Smooth muscle cell (in vitro differentiated cells): Measurements from ENCODE around the gene CAMK1D. TPM values are rescaled to one million over a fixed set of nuclear protein-coding genes. Genes with fewer than 3 reads are reported as not detected.

Experiments
- DNase-seq: peaks from one replicate; lab custom pipeline; 2025; ENCODE audit not compliant: unreplicated experiment; lab: John Stamatoyannopoulos, UW
- H2AFZ ChIP-seq: fragments of 200-600 bp; sonication (generic); 2 replicates; pipeline ENCODE4 v1.6.0; 2016; ENCODE audit warnings: antibody characterized with exemption, low read depth, mild to moderate bottlenecking
- H3F3A ChIP-seq: fragments of 200-600 bp; sonication (generic); 2 replicates; pipeline ENCODE4 v1.6.0; 2017; ENCODE audit warnings: antibody characterized with exemption, low read depth
- H3K27ac ChIP-seq: fragments of 200-600 bp; sonication (generic); 2 replicates; pipeline ENCODE4 v1.5.1; 2016; ENCODE audit warnings: low read depth, mild to moderate bottlenecking
- H3K27me3 ChIP-seq: fragments of 200-600 bp; sonication (generic); 2 replicates; pipeline ENCODE4 v1.6.1; 2016; ENCODE audit warnings: low read depth, mild to moderate bottlenecking
- H3K36me3 ChIP-seq: fragments of 200-600 bp; sonication (generic); 2 replicates; pipeline ENCODE4 v1.5.1; 2016; ENCODE audit warnings: low read depth
- H3K4me1 ChIP-seq: fragments of 200-600 bp; sonication (generic); 2 replicates; pipeline ENCODE4 v1.5.1; 2016; ENCODE audit warnings: low read depth
- H3K4me2 ChIP-seq: fragments of 200-600 bp; sonication (generic); 2 replicates; pipeline ENCODE4 v1.6.0; 2016; ENCODE audit warnings: mild to moderate bottlenecking
- H3K4me3 ChIP-seq: fragments of 200-600 bp; sonication (generic); 2 replicates; pipeline ENCODE4 v1.5.1; 2016; ENCODE audit warnings: mild to moderate bottlenecking
- H3K79me2 ChIP-seq: fragments of 200-600 bp; sonication (generic); 2 replicates; pipeline ENCODE4 v1.6.0; 2016; ENCODE audit warnings: low read depth, mild to moderate bottlenecking
- H3K9ac ChIP-seq: fragments of 200-600 bp; sonication (generic); 2 replicates; pipeline ENCODE4 v1.6.0; 2016; ENCODE audit warnings: low read depth
- H3K9me3 ChIP-seq: fragments of 200-600 bp; sonication (generic); replicated peaks from 2 replicates; pipeline ENCODE4 v1.5.1; 2016; ENCODE audit warnings: low read depth
- H4K20me1 ChIP-seq: fragments of 200-600 bp; sonication (generic); 2 replicates; pipeline ENCODE4 v1.6.0; 2016; ENCODE audit warnings: low read depth
- CTCF ChIP-seq: fragments of 200-600 bp; sonication (generic); IDR thresholded peaks from 2 replicates; pipeline ENCODE4 v1.5.1; 2017; ENCODE audit warnings: borderline replicate concordance, mild to moderate bottlenecking, antibody characterized with exemption; ENCODE audit not compliant: insufficient read depth, poor library complexity, severe bottlenecking
- WGBS: methylation state at CpG from one replicate; pipeline ENCODE4 v1.1.7; 2016; ENCODE audit warnings: low lambda C conversion rate; 5-methylcytosine and 5-hydroxymethylcytosine counted together
- polyA plus RNA-seq: library from polyadenylated mRNA; unstranded; fragments of >200 nt; fragmentation: Nextera tagmentation; extraction: Ambion mirVana; gene quantifications from 2 replicates; pipeline ENCODE4 v1.2.1, GENCODE V29; 2016
- total RNA-seq: library from RNA; depleted of rRNA; stranded (reverse); fragments of >200 nt; gene quantifications from 2 replicates; pipeline ENCODE4 v1.2.3, GENCODE V29; 2014

The CAMK1D gene
- total and polyA plus RNA-seq, 2 experiments from 2014 or later = 1.6 to 2.3 TPM

- no peak for DNase-seq
- Histone ChIP-seq H3K4me1 (peaks cover 5% of the 10 kb centered on the region), H3K4me2 (peak overlapping the region; percentile 72), H4K20me1 (no peaks in the 10 kb centered on the region), H3K27me3 (no peaks in the 10 kb centered on the region), H3K27ac (peak overlapping the region; percentile 80), H3K4me3 (no peak overlapping the region), H3K9ac (no peak overlapping the region), H3K79me2 (no peaks in the 10 kb centered on the region), H3F3A (peaks cover 7% of the 10 kb centered on the region), H3K36me3 (no peaks in the 10 kb centered on the region), H2AFZ (peak overlapping the region; percentile 88), H3K9me3 (no peaks in the 10 kb centered on the region)
- 56% methylated on average over 7 of the region's 7 CpGs for WGBS
- TF ChIP-seq CTCF = no peak
These were observed 349.9 kb downstream of the CAMK1D start for GRCh38 chr10:12699258-12699700.

GRCh38 chr10:12699781-12700556 lies 350.6 kb downstream of the CAMK1D start:
- no peak for TF ChIP-seq CTCF
- H2AFZ ChIP-seq = peak overlapping the region; percentile 88

GRCh38 chr10:12700557-12700874 lies 351.2 kb downstream of the CAMK1D start:
- H2AFZ ChIP-seq = no peak overlapping the region
- peaks cover 7% of the 10 kb centered on the region for H3F3A ChIP-seq
- no peaks in the 10 kb centered on the region for H3K27me3 ChIP-seq
- H3K4me2 ChIP-seq = no peak overlapping the region
- H3K36me3 ChIP-seq = no peaks in the 10 kb centered on the region
- peaks cover 8% of the 10 kb centered on the region for H3K4me1 ChIP-seq
- WGBS = 93% methylated on average over 3 of the region's 3 CpGs
- no peaks in the 10 kb centered on the region for H4K20me1 ChIP-seq
- TF ChIP-seq CTCF = no peak
- no peak for DNase-seq
- no peak overlapping the region for H3K9ac ChIP-seq
- no peaks in the 10 kb centered on the region for H3K79me2 ChIP-seq
- no peak overlapping the region for H3K27ac ChIP-seq
- no peak overlapping the region for H3K4me3 ChIP-seq
- H3K9me3 ChIP-seq = no peaks in the 10 kb centered on the region

More at GRCh38 chr10:12699781-12700556, 350.6 kb downstream of the CAMK1D start:
- H3F3A ChIP-seq = peaks cover 7% of the 10 kb centered on the region
- H3K9me3 ChIP-seq = no peaks in the 10 kb centered on the region
- peaks cover 8% of the 10 kb centered on the region for H3K4me1 ChIP-seq
- 89% methylated on average over 9 of the region's 9 CpGs for whole genome bisulfite sequencing
- H3K79me2 ChIP-seq = no peaks in the 10 kb centered on the region
- H3K36me3 ChIP-seq = no peaks in the 10 kb centered on the region
- H3K27me3 ChIP-seq = no peaks in the 10 kb centered on the region
- no peak overlapping the region for H3K4me3 ChIP-seq
- H3K27ac ChIP-seq = peak overlapping the region; percentile 80
- peak overlapping the region; percentile 72 for H3K4me2 ChIP-seq
- no peaks in the 10 kb centered on the region for H4K20me1 ChIP-seq
- H3K9ac ChIP-seq = no peak overlapping the region
- no peak for DNase-seq

- 56% methylated on average over 6 of the region's 6 CpGs for WGBS
- Histone ChIP-seq H3K36me3 (no peaks in the 10 kb centered on the region), H3K79me2 (no peaks in the 10 kb centered on the region), H3K9me3 (no peaks in the 10 kb centered on the region), H3F3A (peaks cover 10% of the 10 kb centered on the region), H3K4me2 (no peak overlapping the region), H3K27me3 (no peaks in the 10 kb centered on the region), H3K4me3 (no peak overlapping the region), H4K20me1 (no peaks in the 10 kb centered on the region), H2AFZ (no peak overlapping the region), H3K27ac (no peak overlapping the region), H3K4me1 (peaks cover 9% of the 10 kb centered on the region), H3K9ac (no peak overlapping the region)
- TF ChIP-seq CTCF = no peak
- DNase-seq = no peak
These were observed 352.3 kb downstream of the CAMK1D start for GRCh38 chr10:12701696-12702095.
